ENCODE measurements around the gene SBK2.
"Not testable (repeated sequence)": the region's sequence is repeated elsewhere in the genome, so short reads cannot be mapped to it uniquely, and the experiment has no call there.

Gene SBK2

GRCh38 chr19:55498246-55498840 lies 38.6 kb downstream of the SBK2 start:
- DNase-seq = no peak

GRCh38 chr19:55497763-55498162 lies 39.2 kb downstream of the SBK2 start:
- DNase-seq = no peak

GRCh38 chr19:55496820-55497219 lies 40.1 kb downstream of the SBK2 start:
- not testable (repeated sequence) for DNase-seq

DNA sequence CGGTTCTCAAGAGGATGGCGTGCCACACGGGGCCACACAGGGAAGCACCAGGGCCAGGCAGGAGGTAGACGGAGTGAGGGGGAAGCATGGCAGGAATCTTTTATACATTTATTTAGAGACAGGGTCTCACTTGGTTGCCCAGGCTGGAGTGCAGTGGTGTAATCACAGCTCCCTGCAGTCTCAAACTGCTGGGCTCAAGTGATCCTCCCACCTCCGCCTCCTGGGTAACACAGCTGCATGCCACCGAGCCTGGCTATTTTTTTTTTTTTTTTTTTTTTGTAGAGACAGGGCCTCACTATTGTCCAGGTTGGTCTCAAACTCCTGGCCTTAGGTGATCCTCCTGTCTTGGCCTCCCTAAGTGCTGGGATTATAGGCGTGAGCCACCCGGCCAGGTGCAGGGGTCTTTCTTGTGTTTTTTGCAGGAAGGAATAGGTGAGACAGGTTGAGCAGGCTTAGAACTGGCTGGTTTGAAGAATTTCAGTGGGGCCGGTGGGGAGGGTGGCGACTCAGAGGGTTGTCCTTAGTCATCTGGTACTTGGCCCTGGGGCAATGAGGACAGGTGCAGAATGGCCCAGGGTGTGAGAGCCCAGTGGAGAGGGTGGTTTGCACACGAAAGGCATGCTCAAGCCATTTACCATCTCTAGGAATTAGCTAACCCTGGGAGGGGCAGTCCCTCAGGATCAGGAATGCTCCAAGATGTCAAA lies 41.1 kb downstream of the SBK2 start:
- no peak for DNase-seq

DNA sequence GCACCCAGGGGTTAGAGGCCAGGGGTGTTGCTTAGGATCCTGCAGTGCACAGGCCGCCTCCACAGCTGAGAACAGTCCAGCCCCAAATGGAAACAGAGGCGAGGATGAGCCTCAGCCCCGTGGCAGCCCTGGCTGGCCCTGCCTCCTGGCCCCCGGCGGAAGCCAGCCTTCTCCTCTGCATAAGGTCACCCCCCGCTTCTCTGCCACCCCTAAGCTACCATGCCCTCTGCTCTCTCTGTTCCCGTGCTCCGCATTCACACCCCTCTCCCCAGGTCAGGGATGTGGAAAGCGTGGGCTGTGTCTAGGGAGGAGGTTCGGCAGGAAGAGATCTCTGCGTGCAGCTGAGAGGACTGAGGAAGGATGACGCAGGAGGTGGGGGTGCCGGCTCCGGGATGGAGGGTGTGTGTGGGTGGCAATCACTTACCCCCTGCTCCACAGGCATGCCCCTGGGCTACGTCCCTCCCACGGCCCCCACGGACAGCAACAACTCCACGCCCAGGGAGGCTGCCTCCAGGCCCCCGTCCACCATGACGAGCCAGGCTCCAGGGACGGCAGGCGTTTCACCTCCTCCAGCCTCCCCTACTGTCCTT lies 42.7 kb downstream of the SBK2 start:
- DNase-seq = no peak

- no peak for DNase-seq
Measured at GRCh38 chr19:55493645-55494171, 43.2 kb downstream of the SBK2 start.

- DNase-seq = no peak
Measured at GRCh38 chr19:55493052-55493644, 43.8 kb downstream of the SBK2 start.

- DNase-seq = no peak
Measured at GRCh38 chr19:55492362-55492944, 44.5 kb downstream of the SBK2 start.

DNA sequence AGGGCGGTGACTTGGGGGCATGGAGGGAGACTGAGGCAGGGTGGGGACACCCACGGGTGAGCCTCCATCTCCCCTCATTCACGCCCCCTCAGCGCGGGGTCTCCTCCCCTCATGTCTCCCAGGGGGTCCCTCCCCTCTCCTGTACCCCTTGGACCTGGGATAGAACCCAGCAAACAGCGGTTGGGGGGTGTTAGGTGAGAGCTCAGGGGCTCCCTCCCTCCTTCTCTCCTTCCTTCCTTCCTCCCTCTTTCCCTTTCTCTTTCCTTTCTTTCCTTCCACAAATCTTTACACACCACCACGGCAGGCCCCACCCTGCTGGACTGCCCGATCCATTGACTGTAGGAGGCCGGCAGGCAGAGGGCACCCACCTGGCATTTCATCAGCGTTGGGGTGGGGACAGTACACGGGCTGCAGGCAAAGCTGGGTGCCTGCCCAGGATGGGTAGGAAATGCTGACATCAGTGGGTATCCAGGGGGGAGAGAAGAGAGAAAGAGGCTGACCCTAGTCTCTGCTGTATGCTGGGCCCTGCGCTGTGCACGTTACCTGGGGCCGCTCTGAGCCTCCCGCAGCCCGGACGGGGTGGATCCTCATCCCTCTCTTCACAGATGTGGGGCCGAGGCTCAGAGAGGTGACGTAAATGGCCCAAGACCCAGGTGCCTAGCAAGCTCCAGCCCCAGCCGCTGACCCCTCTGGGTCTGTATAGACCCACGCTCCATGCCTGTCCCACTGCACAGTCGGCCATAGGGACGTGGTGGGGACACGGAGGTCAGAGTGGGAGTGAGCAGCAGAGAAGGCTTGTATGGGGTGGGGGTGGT lies 45.2 kb downstream of the SBK2 start:
- no peak for DNase-seq

DNA sequence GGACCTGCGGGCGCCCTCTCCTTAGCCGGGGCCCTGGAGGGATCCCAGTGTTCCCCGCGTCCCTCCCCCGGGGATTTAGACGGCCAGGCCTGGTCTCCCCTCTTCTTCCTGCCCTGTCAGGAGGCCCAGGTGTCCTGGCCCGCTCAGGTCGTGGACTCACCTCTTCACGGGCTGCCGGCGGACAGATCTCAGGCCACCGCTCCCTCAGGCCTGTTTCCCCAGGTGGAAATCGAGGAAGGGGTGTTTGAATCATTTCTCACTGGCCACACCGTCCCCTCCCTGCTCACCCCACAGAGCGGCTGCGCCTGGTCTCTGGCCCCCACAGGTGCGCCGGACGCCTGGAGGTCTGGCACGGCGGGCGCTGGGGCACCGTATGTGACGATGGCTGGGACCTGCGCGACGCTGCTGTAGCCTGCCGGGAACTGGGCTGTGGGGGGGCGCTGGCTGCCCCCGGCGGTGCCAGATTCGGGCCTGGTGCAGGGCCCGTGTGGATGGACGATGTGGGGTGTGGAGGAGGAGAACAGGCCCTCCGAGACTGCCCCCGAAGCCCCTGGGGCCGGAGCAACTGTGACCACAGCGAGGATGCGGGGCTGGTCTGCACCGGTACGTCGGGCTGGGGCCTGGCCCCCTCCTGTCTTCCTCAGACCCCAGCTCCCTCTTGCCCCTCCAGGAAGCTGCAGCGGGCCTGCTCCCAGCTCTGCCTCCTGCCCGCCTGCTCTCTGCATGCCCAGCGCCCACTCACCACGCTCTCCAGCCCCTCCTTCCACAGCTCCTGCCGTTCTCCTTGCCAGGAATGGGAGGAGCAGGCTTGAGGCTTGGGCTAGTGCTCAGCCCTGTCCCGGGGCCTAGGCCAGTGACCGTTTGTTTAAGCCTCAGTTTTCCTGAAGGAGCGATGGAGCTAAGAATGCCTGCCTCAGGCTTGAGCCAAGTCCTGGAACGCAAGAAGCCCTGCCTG lies 46.2 kb downstream of the SBK2 start:
- no peak for DNase-seq

DNA sequence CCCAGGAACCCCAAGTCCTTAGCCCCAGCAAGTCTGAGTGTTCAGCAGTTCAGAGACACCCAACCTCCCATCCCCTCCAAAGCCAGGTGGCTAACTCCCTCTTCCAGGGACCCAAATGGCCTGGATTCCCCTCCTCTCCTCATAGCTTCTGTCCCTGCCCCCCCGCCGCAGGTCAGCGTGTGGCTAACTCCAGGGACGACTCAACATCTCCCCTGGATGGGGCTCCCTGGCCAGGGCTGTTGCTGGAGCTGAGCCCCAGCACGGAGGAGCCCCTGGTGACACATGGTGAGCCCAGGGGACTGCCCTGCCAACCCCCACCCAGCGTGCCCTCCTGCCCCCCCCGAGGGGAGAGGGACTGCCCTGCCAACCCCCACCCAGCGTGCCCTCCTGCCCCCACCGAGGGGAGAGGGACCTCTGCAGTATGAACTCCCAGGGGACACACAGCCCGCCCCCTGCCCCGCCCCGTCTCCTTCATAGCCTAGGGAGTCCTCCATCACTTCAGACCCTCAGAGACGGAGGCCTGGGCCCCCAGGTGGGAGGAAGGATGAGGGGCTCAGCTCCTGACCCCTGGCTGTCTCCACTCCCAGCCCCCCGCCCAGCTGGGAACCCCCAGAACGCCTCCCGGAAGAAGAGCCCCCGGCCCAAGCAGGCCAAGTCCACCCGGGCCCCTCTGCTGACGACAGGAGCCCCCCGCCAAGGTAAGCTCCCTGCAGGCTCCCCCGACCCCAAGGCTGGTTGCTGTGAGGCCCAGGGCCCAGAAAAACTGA lies 47.0 kb downstream of the SBK2 start:
- DNase-seq = no peak

DNA sequence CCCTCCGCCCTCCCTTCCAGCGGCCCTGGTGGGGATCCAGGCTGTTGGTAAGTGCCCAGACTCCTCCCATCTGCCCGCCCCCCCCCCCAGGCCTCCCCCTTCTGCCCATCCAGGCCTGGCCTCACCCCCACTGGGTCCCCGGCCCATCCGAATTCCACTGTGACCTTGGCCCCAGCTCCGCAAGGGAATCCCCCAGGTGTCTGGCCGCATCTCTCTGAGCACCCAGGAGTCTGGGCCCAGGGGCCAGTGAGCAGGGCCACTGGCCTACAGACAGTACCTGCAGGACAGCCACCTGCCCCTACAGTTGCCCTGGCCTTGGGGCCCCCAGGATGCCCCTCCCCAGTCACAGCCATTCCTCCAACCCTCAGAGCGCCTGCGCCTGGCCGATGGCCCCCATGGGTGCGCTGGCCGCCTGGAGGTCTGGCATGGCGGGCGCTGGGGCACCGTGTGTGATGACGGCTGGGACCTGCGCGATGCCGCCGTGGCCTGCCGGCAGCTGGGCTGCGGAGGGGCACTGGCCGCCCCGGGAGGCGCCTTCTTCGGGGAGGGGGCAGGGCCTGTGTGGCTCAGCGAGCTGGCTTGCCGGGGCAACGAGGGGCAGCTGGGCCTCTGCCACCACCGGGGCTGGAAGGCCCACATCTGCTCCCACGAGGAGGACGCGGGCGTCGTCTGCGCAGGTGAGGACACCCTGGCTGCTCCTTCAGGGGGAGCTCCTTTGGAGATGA lies 47.8 kb downstream of the SBK2 start:
- DNase-seq = no peak

GRCh38 chr19:55487924-55488687 lies 48.8 kb downstream of the SBK2 start, which contains the start of gene SSC5D:
SSC5D (plus strand) TSS chr19:55488436; CDS start chr19:55488590, 154 bp downstream.
- no peak for DNase-seq

GRCh38 chr19:55486971-55487923 lies 49.7 kb downstream of the SBK2 start:
- DNase-seq = no peak

DNA sequence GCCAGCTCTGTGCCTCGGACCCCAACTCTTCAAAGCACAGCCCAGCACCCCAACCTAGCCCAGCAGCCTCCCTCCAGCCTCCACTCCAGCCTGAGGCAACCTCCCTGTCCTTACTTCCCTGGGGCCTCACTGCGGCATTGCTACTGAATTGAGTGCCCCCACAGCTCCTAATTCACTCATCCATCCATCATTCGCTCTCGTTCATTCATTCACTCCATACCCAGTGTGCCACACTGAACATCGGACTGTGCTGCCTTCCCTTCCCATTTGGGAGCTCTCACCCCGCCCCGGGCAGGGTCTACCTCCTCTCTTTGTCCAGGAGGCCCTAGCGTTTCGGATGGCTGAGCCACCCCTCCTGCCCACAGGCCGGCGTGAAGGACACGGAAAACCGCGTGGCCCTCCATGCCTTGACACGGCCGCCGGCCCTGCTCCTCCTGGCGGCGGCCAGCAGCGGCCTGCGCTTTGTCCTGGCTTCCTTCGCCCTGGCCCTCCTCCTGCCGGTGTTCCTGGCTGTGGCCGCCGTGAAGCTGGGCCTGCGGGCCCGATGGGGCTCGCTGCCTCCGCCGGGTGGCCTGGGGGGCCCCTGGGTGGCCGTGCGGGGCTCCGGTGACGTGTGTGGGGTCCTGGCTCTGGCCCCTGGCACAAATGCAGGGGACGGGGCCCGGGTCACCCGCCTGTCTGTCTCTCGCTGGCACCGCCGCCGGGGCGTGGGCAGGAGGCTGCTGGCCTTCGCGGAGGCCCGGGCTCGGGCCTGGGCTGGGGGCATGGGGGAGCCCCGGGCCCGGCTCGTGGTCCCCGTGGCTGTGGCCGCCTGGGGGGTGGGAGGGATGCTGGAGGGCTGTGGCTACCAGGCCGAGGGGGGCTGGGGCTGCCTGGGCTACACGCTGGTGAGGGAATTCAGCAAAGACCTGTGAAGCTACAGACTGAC lies 50.6 kb downstream of the SBK2 start:
- DNase-seq = no peak

DNA sequence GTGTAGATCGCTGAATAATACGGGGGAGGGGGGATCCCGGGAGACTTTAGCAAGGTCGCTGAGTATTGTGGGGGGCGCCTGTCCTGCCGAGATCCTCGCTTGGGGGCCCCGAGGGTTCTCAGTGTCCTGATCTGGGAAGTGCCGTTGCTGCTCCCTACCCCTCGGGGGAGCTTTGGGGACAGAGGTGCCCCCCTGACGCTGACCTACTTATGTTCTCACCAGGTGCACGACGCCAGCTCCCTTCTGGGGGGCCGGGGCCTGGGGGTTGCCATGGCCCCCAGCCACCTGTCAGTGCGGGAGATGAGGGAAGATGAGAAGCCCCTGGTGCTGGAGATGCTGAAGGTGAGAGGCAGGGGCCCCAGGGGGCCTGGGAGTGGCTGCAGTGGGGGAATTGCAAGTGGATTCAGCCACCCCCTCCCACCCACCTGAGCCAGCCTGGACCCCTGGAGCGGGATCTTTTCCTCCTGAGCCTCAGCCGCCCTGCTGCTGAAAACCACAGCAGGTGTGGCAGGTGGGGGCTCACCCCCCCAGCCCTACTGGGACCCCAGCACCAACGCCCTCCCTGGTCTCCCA lies 51.4 kb downstream of the SBK2 start:
- DNase-seq = no peak

All from CD4-positive, alpha-beta T cell treated with Interferon alpha-2 for 1 hour (primary cell).